ENCODE results near the gene CT45A2.
"Not testable (repeated sequence)": the region's sequence is repeated elsewhere in the genome, so short reads cannot be mapped to it uniquely, and the experiment has no call there.

The CT45A2 gene

GRCh38 chrX:135819912-135820311 is at the start of gene CT45A2:
Gene CT45A2 (minus strand): TSS chrX:135820012. CDS start chrX:135816265, 3,747 bp downstream.
- not testable (repeated sequence) for H3K4me1 ChIP-seq (ENCODE audit: insufficient read depth, low read length); H3K36me3 ChIP-seq (ENCODE audit: insufficient read depth, low read length); H3K27me3 ChIP-seq (ENCODE audit: insufficient read depth, low read length); H2AFZ ChIP-seq (ENCODE audit: low read depth, low read length); H3K4me3 ChIP-seq (ENCODE audit: low read length); H3K9me3 ChIP-seq (ENCODE audit: low read length)

GRCh38 chrX:135854438-135854837 is 34.6 kb upstream of the CT45A2 start, which contains the start of gene CT45A8:
Gene CT45A8 (minus strand): TSS chrX:135854538. CDS start chrX:135850783, 3,755 bp downstream.
- H3K4me1 ChIP-seq (ENCODE audit: insufficient read depth, low read length); H3K27me3 ChIP-seq (ENCODE audit: insufficient read depth, low read length): not testable (repeated sequence)

GRCh38 chrX:135837180-135837579 is 17.4 kb upstream of the CT45A2 start, which contains the start of gene CT45A7:
Gene CT45A7 (minus strand): TSS chrX:135837280. CDS start chrX:135833533, 3,747 bp downstream.
- not testable (repeated sequence) for H3K36me3 ChIP-seq (ENCODE audit: insufficient read depth, low read length)

More at GRCh38 chrX:135854438-135854837, 34.6 kb upstream of the CT45A2 start, which contains the start of gene CT45A8:
- H3K4me3 ChIP-seq (ENCODE audit: low read length); H3K36me3 ChIP-seq (ENCODE audit: insufficient read depth, low read length); H2AFZ ChIP-seq (ENCODE audit: low read depth, low read length); H3K9me3 ChIP-seq (ENCODE audit: low read length): not testable (repeated sequence)

GRCh38 chrX:135802687-135803086 is 17.1 kb downstream of the CT45A2 start, which contains the start of gene CT45A6:
Gene CT45A6 (minus strand): TSS chrX:135802787. CDS start chrX:135798993, 3,794 bp downstream.
- H3K27me3 ChIP-seq (ENCODE audit: insufficient read depth, low read length); H3K4me3 ChIP-seq (ENCODE audit: low read length); H3K4me1 ChIP-seq (ENCODE audit: insufficient read depth, low read length); H3K9me3 ChIP-seq (ENCODE audit: low read length); H3K36me3 ChIP-seq (ENCODE audit: insufficient read depth, low read length); H2AFZ ChIP-seq (ENCODE audit: low read depth, low read length): not testable (repeated sequence)

More at GRCh38 chrX:135837180-135837579, 17.4 kb upstream of the CT45A2 start, which contains the start of gene CT45A7:
- not testable (repeated sequence) for H3K4me3 ChIP-seq (ENCODE audit: low read length); H2AFZ ChIP-seq (ENCODE audit: low read depth, low read length); H3K4me1 ChIP-seq (ENCODE audit: insufficient read depth, low read length); H3K27me3 ChIP-seq (ENCODE audit: insufficient read depth, low read length); H3K9me3 ChIP-seq (ENCODE audit: low read length)

- not testable (repeated sequence) for H3K9me3 ChIP-seq (ENCODE audit: low read length); H3K4me3 ChIP-seq (ENCODE audit: low read length)
Observed at GRCh38 chrX:135785403-135785802, 34.4 kb downstream of the CT45A2 start, which contains the start of gene CT45A5. Gene CT45A5 (minus strand): TSS chrX:135785503. CDS start chrX:135781729, 3,774 bp downstream.

GRCh38 chrX:135768091-135768490 is 51.7 kb downstream of the CT45A2 start, which contains the start of gene CT45A3:
Gene CT45A3 (minus strand): TSS chrX:135768191. CDS start chrX:135764444, 3,747 bp downstream.
- H3K4me1 ChIP-seq (ENCODE audit: insufficient read depth, low read length); H3K27me3 ChIP-seq (ENCODE audit: insufficient read depth, low read length); H3K9me3 ChIP-seq (ENCODE audit: low read length); H3K4me3 ChIP-seq (ENCODE audit: low read length); H3K36me3 ChIP-seq (ENCODE audit: insufficient read depth, low read length); H2AFZ ChIP-seq (ENCODE audit: low read depth, low read length): not testable (repeated sequence)

More at GRCh38 chrX:135785403-135785802, 34.4 kb downstream of the CT45A2 start, which contains the start of gene CT45A5:
- not testable (repeated sequence) for H3K27me3 ChIP-seq (ENCODE audit: insufficient read depth, low read length); H3K36me3 ChIP-seq (ENCODE audit: insufficient read depth, low read length); H3K4me1 ChIP-seq (ENCODE audit: insufficient read depth, low read length); H2AFZ ChIP-seq (ENCODE audit: low read depth, low read length)

Measured in neuron (in vitro differentiated cells).